Measurements from ENCODE around the gene CCDC27.
A peak's percentile ranks its signal among the peaks of the same experiment; 100 is the strongest.

The CCDC27 gene

GRCh38 chr1:3752400-3752945 lies at the start of gene CCDC27:
Gene CCDC27 (plus strand): TSS chr1:3752450. CDS start chr1:3752482, 32 bp downstream.
- DNase-seq = no peak

DNA sequence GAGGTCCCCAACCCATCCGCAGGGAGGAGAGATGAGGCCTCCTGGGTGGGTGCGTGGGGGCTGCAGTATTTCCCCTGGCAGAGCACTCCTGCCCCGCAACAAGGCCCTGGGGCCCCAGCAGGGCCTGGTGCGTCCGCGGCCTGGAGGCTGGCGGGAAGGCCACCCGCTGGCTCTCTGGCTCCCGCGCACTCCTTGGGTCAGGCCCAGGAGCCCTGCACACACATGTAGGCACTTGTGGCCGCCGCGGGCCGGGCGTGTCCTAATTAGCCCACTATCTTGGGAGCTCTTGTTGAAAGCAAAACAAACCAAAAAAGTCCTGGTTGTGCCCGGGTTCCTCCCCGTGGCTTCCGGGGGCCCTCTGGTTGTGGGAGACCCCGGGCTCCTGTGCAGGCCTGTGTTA lies 49.7 kb upstream of the CCDC27 start:
- no peak for DNase-seq

DNA sequence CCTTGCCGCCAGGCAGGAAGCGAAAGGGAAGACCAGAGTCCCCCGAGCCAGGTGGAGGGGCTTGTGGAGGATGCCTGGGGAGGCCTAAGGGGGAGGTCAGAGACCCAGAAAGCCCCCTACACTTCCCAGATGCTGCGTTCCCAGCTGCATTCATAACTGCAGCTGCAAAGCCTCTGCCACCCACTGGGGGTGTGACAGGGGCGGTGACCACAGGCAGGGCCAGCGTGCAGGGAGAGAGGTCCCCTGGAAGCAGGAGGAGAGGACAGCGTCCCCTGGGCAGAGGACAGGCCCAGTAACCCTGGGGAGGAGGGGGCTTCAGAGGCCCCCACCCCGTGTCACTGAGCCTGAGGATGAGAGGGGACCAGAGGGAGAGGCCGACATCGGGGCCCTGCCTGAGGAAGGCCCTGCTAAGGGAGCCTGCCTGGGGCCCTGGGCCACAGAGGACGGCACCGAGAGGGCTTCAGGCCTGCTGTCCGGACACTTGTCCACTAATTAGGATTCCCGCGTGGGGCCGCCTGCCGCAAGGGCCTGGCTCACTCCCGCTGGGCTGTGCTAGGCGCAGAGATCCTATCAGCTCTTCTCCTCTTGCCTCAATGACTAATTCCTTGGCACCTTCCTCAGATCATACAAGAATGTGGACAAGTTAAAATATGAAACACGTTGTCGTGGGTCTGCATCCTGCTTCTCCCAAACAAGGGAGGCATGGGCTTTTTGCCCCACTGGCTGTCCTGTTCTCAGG lies 49.1 kb upstream of the CCDC27 start:
- no peak for DNase-seq

GRCh38 chr1:3703786-3704371 lies 48.4 kb upstream of the CCDC27 start:
- DNase-seq = peak in 1 of 6 experiments; percentile 7

DNA sequence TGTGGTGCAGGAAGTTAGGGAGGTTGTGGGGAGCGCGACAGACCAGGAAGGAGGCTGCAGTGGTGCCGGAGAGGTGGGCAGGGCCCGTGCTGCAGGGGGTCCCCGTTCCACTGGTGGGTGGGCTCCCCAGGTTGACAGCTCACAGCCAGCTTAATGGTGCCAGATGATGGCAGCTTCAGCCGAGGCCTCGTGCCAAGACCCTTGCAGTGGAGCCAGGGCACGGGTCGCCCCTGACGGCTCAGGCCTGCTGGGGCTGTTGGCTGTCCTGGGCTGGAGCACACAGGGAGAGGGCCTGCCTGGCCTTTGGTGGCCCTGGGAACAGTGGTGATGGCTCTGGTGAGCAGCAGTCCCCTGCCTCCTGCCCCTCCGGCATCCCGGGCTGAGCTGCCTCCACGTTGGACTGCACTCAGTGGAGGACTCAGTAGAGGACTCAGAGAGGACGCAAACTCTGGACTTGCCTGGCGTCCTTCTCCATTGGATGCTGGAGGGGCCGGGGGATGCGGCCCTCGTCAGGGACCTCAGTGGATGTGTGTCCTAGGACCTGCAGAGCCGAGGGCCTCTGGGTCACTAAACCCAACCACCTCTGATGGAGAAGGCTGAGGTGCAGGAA lies 46.8 kb upstream of the CCDC27 start:
- DNase-seq = no peak

GRCh38 chr1:3706651-3707297 lies 45.5 kb upstream of the CCDC27 start:
- no peak for DNase-seq

GRCh38 chr1:3707298-3707938 lies 44.8 kb upstream of the CCDC27 start:
- no peak for DNase-seq

DNA sequence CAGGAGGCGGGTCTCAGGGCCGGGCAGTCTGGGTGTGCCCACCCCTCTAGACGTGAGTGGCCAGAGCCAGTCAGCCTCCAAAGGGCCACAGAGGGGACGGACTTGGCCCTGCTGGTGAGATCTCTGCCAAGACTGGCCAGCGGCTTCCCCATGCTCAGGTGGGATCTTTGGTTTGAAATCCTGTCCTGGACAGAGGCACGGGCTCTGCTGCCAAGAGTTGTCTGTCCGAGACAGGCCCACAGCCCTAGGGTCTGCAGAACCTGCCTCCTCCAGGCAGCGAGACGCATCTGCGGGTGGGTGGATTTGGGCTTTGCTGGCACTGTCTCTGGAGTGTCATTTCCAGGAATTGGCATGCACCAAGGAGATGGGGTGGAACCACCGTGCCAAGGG lies 44.3 kb upstream of the CCDC27 start:
- no peak for DNase-seq

DNA sequence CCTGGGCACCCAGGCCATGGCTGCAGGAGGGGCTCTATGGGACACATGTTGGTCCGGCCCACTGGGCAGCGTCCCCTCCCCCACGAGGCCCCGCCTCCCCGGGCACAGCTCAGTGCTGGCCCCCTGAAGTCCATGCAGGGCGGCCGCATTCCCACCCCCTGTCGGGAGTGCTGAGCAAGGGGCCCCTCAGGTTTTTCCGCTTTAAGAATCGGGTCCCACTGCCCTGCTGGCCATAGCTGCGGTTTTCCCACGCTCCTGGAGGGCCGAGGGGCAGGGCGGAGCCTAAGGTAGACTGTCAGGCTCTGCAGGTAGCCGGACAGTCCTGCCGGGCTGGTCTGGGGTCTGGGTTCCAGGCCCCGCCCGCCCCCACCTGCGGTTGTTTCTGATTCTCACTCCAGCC lies 43.5 kb upstream of the CCDC27 start:
- DNase-seq = no peak

- DNase-seq = no peak
Observed at GRCh38 chr1:3710251-3710650, 42.0 kb upstream of the CCDC27 start.

- DNase-seq = no peak
Observed at GRCh38 chr1:3711381-3711779, 40.9 kb upstream of the CCDC27 start.

- DNase-seq = no peak
Observed at GRCh38 chr1:3711780-3712451, 40.3 kb upstream of the CCDC27 start.

- no peak for DNase-seq
Observed at GRCh38 chr1:3712573-3713535, 39.4 kb upstream of the CCDC27 start.

DNA sequence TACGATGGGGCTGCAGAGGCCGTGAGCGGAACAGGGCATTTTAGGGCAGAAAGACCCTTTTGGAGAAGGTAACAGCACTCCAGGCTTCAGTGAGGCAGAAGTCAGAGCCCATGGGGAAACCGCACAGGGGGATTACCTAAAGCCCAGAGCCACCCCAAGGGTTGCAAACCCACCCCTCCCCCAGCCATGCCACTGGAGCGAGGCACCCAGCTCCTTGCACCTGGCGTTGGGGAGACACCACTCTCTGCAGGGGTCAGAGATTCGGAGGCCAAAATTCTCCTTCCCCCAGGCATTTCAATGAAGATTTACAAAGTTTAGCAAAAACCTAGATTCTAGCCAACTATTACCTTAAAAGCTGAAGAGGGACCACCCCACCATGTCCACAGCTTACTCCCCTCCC lies 38.4 kb upstream of the CCDC27 start:
- no peak for DNase-seq

GRCh38 chr1:3714284-3714741 lies 37.9 kb upstream of the CCDC27 start:
- DNase-seq = no peak

DNA sequence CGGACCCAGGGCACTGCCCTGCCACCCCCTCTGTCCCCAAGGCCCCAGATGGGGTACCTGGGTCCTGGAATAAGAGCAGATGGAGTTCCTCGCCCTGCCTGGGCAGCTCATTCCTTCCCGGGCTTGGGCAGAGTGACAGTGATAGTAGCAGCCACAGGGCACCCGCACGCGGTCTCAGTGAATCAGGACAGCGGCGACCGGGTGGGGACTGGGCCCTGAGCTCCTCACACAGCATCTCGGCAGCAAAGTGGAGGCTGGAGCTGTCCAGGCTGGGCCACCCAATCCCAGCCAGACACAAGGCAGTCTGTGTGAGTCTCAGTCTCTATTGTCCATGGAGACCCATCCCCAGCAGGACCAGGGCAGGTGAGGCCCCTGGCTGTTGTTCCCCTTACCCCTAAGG lies 37.4 kb upstream of the CCDC27 start:
- DNase-seq = no peak

DNA sequence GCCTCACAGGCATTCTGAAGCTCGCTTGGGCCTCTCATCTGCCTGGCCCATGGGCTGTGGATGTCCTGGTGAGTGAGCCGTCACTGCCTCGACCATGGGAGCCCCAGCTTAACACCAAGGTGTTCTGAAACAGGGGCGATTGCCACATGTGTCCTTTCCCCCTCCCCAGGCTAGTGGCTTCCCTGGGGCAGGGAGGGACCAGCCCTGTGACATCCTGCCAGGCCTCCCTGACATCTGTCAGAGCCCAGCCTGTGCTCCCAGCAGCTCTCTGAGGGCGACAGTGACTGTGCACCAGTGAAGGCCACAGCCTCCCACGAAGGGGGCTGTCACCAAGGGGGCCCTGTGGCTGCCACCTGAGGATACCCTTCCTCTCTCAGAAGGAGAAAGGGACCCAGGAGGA lies 35.9 kb upstream of the CCDC27 start:
- no peak for DNase-seq

DNA sequence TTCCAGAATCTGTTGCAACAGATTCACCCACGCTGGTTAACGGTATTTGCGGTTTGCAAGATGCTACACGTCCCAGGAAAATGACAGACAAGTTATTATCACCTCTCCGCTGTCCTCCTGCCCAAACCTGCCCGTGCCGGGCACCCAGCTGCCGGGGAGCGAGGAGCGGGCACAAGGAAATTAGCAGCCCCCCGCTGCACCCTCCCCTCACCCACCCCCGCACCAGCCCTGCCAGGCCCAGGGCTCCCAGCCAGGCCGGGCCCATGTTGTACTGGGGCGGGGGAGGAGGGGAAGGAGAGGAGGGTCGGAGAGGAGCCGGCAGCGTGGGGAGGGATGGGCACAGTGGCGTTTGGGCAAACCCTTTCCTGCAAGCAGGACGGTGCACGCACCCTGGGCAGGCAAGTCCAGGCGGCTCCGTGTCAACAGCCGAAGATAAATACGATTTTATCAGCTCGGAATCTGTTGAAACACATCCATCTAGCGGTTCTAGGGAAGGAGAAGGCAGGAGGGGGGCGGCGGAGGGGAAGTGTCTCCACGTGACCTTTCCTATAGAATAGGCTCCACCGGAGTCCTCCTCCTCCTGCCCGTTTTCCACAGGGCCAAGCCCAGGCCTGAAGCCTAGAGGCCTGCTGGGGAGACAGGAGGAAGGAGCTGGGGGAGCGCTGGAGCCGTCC lies 35.1 kb upstream of the CCDC27 start:
- no peak for DNase-seq

DNA sequence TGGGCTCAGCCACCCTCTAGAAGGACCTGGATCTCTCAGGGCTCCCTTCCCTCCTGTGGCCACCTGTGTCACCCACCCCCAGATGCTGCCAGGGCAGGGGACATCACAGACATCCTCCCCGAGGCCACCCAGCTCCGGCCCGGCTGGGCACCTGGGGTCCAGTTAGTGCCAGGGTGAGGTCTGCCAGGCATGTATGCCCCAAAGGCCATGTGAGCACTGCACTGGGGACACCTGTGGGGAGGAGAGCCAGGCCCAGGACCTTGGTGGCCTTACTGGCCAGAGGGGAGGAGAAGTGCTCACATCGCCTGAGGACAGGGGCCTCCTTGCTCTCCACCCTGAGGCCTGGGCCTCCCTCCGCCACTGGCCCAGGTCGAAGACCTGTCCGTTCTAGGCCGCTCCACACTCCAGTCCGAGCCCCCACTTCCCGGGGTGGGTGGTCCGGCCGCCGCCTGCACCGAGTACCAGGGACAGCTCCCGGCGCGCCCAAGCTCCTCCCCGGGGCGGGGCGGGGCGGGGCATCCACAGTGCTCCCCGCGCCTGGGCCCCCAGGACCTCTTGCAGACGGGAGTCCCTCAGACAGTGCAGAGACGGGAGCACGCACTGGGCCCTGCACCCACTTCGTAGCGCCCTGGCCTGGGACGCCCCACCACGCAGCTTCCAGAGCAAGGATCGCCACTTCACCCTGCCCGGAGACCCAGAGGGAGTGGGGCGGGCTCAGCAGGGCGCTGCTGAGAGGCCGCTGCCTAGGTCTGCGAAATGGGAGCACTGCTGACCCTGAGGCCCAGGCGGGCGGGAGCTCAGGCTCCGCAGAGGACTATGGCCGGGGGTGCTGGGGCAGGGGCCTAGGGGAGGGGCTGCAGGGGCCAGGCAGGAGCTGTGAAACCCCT lies 34.3 kb upstream of the CCDC27 start:
- DNase-seq = no peak

DNA sequence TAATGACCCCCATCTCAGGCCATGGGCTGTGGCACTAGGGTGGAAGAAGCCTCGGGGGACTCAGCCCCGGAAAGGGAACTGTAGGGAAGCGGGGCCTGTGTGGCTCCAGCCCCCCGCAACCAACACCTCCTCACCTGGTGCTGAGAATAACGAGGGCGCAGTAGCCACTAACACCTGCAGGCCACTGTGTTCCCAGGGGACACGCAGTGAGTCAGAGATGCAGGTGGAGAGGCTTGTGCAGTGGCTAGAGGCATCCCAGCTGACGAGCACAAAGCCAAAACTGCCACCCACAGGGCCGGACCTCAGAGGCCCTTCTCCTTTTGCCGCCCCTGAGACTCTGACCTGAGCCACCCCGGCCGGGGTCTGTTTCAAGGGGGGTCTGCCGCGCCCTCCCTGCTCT lies 33.5 kb upstream of the CCDC27 start:
- DNase-seq = no peak

Measured in stimulated activated naive CD4-positive, alpha-beta T cell (primary cell).